Activated naive CD4-positive, alpha-beta T cell treated with anti-CD3 and anti-CD28 coated beads, Interleukin-2, amount 10 ng/mL, durations not matched to agents 7 days and 5 days (primary cell): ENCODE data around the gene SOBP.

Experiments used
- CTCF ChIA-PET: fragments of 350-600 bp; sonication (Branson Sonifier 250); formaldehyde crosslinking; loops from one replicate; lab custom pipeline; 2021; ENCODE audit warnings: antibody characterized with exemption; lab: Charles Lee
- DNase-seq: peaks from one replicate; pipeline ENCODE4 v3.0.0-alpha.2; 2020
- H3K27ac Mint-ChIP-seq: one replicate; pipeline ENCODE4 v1.8.0; 2021; ENCODE audit warnings: mild to moderate bottlenecking, moderate library complexity, mixed read lengths
- H3K27me3 Mint-ChIP-seq: one replicate; pipeline ENCODE4 v1.8.0; 2021; ENCODE audit warnings: mild to moderate bottlenecking, mixed read lengths
- H3K36me3 Mint-ChIP-seq: one replicate; pipeline ENCODE4 v1.8.0; 2021; ENCODE audit warnings: mixed read lengths
- H3K4me1 Mint-ChIP-seq: one replicate; pipeline ENCODE4 v1.8.0; 2021; ENCODE audit warnings: mixed read lengths
- H3K4me3 Mint-ChIP-seq: one replicate; pipeline ENCODE4 v1.8.0; 2021; ENCODE audit warnings: mild to moderate bottlenecking, moderate library complexity, mixed read lengths
- H3K9me3 Mint-ChIP-seq: one replicate; pipeline ENCODE4 v1.8.0; 2021; ENCODE audit warnings: mixed read lengths

SOBP gene

DNA sequence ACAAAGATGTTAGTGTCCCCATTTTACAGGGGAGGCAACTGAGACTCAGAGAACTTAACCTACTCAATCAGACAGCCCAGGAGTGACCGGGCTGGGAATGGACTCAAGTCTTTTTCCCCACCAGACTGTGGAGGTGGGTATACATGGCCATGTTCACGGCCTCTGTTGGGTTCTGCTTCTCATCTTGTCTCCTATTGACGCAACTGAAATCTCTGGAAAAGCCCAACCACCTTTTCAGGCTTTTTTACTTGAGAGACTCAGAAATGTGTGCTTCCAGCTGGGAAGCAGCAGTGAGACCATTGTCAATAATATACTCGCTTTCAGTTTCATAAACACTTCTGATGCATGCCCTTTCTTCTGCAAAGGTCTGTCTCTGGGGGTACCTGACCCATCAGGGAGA is 70.7 kb downstream of the SOBP start:
- CTCF ChIA-PET, result no interaction called here

DNA sequence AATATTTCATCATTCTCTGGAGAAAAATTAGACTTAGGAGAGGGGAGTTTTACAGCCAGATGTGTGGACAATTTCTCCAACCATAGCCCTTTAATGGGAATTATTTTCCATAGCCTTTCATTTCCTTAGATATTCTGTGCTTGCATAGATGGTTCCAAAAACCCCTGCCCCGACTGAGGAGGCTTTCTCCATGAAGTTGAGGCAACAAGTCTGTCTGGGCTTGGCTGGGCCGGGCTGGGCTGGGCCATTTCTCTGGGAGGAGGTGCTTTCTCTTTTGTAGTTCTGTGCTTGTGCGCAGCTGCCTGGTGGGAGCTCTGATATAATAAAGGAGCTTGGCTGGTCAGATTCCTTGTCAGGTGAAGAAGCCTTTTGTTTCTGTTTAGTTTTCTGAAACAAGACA is 71.4 kb downstream of the SOBP start:
- Mint-ChIP-seq H3K36me3 (no peaks in the 10 kb centered on the region), H3K9me3 (no peaks in the 10 kb centered on the region), H3K27ac (no peak overlapping the region), H3K4me3 (no peak overlapping the region), H3K27me3 (peaks cover 25% of the 10 kb centered on the region), H3K4me1 (no peaks in the 10 kb centered on the region)
- DNase-seq, result no peak
- CTCF ChIA-PET, result no interaction called here

More for the DNA sequence above, 70.7 kb downstream of the SOBP start:
- Mint-ChIP-seq H3K9me3 (no peaks in the 10 kb centered on the region), H3K4me3 (no peak overlapping the region), H3K27me3 (peaks cover 22% of the 10 kb centered on the region), H3K4me1 (no peaks in the 10 kb centered on the region), H3K27ac (no peak overlapping the region), H3K36me3 (no peaks in the 10 kb centered on the region)
- no peak for DNase-seq

DNA sequence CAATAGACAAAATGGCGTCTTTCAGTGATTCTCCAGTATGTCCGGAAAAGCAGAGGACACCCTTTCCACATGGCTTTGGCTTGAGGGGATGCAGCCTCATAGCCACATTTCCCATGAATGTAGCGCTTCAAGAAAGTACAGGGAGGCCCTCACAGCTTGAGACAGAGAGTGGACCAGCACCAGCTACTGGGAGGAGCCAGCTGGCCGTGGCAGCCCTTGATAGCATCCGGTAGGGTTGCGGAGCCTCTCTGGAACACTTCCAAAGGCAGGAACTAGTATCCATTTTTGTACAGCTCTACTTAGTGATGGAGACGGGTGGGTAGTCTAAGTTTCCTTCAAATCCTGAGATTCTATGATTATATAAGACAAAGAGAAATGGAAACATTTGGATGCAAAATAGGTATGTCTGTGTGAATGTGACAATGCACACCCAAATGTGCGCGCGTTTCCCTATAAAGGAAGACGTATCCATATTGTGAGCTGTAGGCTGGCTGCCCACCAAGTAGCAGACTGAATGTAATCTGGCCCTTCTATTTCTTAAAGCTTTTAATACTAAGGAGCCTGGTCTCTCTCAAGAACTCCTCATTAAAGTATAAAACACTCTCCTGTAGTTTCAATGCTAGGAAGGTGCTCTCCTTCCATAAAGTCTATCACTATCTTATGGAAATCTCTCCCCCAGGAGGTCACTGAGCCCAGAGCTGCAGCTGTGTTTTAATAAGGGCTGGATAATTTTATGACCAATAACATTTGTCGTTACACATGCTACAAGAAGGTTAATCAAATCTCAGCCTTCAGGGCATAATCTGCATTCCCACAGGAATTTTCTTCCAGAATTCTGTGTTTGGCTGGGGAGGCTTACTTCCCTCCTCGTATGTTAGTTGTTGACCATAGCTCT is 74.0 kb downstream of the SOBP start:
- DNase-seq, result no peak
- Mint-ChIP-seq H3K4me1 (no peaks in the 10 kb centered on the region), H3K36me3 (no peaks in the 10 kb centered on the region), H3K4me3 (no peak overlapping the region), H3K27me3 (peaks cover 27% of the 10 kb centered on the region), H3K27ac (no peak overlapping the region), H3K9me3 (no peaks in the 10 kb centered on the region)
- CTCF ChIA-PET, result interaction anchor here (0.6 kb wide), 1 partner anchor 439 kb away, joined by 3 read pairs; no protein-coding TSS in a partner anchor

DNA sequence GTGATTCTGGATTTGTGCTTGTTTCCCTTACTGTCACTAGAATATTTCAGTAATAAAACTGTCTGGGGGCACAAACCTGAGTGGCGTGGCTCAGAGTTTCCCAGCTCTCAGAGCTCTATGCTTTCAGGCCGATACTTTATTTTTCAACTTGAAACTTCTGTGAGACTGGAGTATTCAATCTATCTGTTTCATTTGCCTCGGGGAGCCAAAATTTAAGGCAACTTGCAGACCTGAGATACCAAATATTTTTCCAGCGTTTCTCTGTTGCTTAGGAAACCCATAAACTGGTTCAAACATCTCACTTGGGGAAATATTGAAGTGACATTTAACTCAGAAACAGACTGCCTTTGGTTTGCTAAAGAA is 74.7 kb downstream of the SOBP start:
- DNase-seq, result no peak
- Mint-ChIP-seq H3K27ac (no peak overlapping the region), H3K4me1 (no peaks in the 10 kb centered on the region), H3K4me3 (no peak overlapping the region), H3K9me3 (no peaks in the 10 kb centered on the region), H3K27me3 (peaks cover 28% of the 10 kb centered on the region), H3K36me3 (no peaks in the 10 kb centered on the region)
- CTCF ChIA-PET, result no interaction called here

DNA sequence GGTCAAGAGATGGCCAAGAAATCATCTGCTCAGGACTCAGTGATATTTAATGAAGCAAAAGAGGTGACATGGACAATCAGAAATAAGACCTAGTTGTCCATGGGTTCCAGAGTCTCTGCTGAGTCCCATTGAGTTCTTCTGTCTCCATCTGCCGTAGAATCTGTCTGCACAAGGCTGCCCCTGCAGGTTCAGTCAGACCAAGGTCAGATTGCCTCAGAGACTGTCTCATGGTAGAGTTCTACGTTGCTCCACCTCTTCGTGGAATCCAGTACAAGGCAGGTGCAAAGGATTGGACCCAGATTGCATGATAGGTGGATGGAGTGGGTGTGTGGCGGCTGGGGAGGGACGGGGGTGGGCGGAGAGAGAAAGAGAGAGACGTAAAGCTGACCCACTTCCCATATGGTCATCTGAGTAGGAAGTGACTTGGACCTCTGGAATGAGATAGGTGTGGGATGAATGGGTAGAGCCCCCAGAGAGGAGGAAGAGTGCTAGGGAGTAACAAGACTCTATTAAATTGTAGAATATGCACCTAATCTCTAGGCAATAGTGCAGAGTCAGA is 75.3 kb downstream of the SOBP start:
- H3K9me3 Mint-ChIP-seq, result no peaks in the 10 kb centered on the region

DNA sequence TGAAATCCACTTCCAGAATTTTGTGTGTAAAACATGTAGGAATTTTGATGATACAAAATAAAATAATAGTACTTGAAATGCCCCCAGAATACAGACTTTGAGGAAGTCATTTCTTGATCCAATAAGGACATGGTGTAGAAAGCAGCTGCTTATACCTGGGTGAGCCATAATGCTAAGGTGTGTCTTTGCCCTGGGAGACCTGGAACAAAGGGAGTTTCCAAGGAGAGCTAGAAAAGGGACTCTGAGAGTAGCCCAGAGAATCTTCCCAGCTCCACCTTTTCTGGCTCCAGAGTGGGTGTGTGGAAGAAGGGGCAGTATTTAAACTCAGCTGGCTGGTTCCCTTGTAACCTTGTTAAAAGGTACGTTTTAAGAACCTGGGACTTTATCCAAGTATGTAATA is 77.7 kb downstream of the SOBP start:
- no peaks in the 10 kb centered on the region for H3K4me1 Mint-ChIP-seq
- CTCF ChIA-PET, result no interaction called here
- peaks cover 26% of the 10 kb centered on the region for H3K27me3 Mint-ChIP-seq
- no peaks in the 10 kb centered on the region for H3K9me3 Mint-ChIP-seq
- DNase-seq, result no peak
- no peaks in the 10 kb centered on the region for H3K36me3 Mint-ChIP-seq
- H3K27ac Mint-ChIP-seq, result no peak overlapping the region
- no peak overlapping the region for H3K4me3 Mint-ChIP-seq

More for the DNA sequence above, 75.3 kb downstream of the SOBP start:
- Mint-ChIP-seq H3K27ac (no peak overlapping the region), H3K36me3 (no peaks in the 10 kb centered on the region), H3K4me3 (no peak overlapping the region), H3K27me3 (peaks cover 26% of the 10 kb centered on the region), H3K4me1 (no peaks in the 10 kb centered on the region)
- DNase-seq, result no peak
- CTCF ChIA-PET, result interaction anchor here (0.5 kb wide), 1 partner anchor 111 kb away, joined by 4 read pairs; no protein-coding TSS in a partner anchor

DNA sequence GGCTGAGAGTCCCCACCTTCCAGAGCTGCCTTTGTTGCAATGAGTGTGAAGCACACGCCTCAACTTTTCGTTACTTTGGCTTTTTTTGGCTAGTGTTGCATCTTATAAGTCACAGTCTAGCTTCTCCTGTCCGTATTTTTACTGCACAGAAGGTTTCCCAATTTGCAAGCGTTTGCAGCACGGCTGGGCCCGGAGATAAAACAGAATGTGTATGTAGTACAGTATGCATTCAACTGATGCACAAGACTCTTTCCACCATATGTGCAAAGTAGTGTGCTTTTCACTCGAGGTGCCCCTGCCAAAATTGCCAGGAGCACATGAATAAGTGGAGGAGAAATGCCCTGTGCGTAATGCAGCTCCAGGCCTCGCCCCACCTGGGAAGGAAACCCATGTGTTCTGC is 79.6 kb downstream of the SOBP start:
- H3K27ac Mint-ChIP-seq, result no peak overlapping the region

DNA sequence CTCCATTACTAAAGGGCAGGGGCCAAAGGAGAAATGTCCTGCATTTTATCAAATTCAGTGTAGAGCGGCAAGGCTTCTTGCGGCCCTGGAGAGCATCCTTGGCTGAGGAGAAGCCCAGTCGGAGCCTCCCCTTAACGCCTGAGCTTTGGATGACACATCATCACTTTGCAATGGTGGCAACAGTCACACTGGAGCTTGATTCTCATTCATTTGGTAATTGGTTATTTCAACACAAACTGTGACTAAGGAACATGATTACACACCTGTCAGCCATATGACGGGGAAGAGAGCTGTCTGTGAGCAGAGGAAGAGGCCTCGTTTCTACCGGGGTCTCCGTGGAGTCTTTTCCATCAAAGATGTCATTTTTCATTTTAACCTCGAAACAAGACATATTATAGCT is 81.4 kb downstream of the SOBP start:
- no peak overlapping the region for H3K27ac Mint-ChIP-seq
- DNase-seq, result no peak
- H3K27me3 Mint-ChIP-seq, result peaks cover 31% of the 10 kb centered on the region
- CTCF ChIA-PET, result no interaction called here
- H3K36me3 Mint-ChIP-seq, result no peaks in the 10 kb centered on the region
- no peaks in the 10 kb centered on the region for H3K9me3 Mint-ChIP-seq
- no peak overlapping the region for H3K4me3 Mint-ChIP-seq
- no peaks in the 10 kb centered on the region for H3K4me1 Mint-ChIP-seq

More for the DNA sequence above, 79.6 kb downstream of the SOBP start:
- Mint-ChIP-seq H3K9me3 (no peaks in the 10 kb centered on the region), H3K4me3 (no peak overlapping the region), H3K4me1 (no peaks in the 10 kb centered on the region), H3K36me3 (no peaks in the 10 kb centered on the region), H3K27me3 (peaks cover 24% of the 10 kb centered on the region)
- CTCF ChIA-PET, result no interaction called here
- no peak for DNase-seq

DNA sequence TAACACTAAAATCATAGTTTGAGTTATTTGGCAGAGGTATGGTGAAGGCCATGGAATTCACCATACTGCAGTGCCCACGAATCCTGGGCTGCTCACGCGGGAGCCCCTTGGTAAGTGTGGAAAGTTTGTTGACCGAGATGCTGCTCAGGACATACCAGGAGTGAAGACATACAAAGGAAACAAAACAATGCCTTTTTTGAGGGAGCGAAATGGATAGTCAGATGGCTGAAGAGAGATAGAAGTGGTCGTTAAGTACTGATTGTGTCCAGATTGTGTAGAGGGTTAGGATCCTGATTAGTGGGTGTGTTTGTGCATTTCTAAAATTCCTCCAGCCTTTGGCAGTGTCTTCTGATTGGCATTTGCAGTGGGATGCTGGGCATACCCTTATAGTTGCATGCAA is 83.0 kb downstream of the SOBP start:
- Mint-ChIP-seq H3K27ac (no peak overlapping the region), H3K36me3 (no peaks in the 10 kb centered on the region), H3K4me1 (no peaks in the 10 kb centered on the region), H3K27me3 (peaks cover 41% of the 10 kb centered on the region), H3K9me3 (no peaks in the 10 kb centered on the region), H3K4me3 (no peak overlapping the region)
- no peak for DNase-seq
- CTCF ChIA-PET, result no interaction called here

DNA sequence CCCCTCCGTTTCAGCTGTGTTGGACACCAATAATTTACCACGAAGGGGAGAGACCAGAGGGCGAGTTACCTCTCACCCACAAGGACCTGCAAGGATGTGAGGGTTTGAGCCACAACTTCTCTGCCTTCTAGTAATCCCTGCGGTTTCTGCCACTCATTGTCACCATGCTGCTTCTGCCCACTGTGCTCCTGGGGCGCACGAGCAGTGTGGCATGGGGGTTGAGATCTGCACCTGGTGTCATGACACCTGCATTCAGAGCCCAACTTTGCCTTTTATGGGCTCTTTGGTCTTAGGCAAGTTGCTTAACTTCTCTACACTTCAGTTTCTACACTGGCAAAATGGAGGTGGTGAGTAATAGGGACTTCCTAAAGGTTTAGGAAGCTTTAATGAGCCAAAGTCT is 84.9 kb downstream of the SOBP start:
- Mint-ChIP-seq H3K27ac (no peak overlapping the region), H3K27me3 (peaks cover 39% of the 10 kb centered on the region), H3K9me3 (no peaks in the 10 kb centered on the region), H3K4me3 (no peak overlapping the region), H3K36me3 (no peaks in the 10 kb centered on the region), H3K4me1 (no peaks in the 10 kb centered on the region)
- no peak for DNase-seq
- CTCF ChIA-PET, result no interaction called here

DNA sequence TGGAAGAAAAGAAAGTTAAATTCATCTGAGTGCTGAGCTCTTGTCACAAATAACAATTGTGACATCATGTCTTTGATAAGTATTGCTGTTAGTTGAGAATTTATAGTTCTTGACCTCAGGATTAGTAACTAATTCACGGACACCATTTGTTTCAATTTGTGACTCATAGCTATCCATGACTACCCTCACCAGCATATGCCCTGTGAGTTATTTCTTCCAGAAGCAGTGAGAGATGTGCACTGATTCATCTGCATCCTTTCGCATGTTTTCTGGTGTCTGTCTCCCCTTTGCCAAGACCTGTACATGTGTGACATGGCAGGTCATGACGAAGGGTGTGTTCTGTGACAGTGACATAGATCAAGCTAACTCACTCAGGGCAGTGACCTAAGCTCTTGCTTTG is 86.9 kb downstream of the SOBP start:
- Mint-ChIP-seq H3K4me3 (no peak overlapping the region), H3K9me3 (no peaks in the 10 kb centered on the region), H3K27me3 (peaks cover 37% of the 10 kb centered on the region), H3K36me3 (no peaks in the 10 kb centered on the region), H3K27ac (no peak overlapping the region), H3K4me1 (no peaks in the 10 kb centered on the region)
- no peak for DNase-seq
- CTCF ChIA-PET, result no interaction called here

DNA sequence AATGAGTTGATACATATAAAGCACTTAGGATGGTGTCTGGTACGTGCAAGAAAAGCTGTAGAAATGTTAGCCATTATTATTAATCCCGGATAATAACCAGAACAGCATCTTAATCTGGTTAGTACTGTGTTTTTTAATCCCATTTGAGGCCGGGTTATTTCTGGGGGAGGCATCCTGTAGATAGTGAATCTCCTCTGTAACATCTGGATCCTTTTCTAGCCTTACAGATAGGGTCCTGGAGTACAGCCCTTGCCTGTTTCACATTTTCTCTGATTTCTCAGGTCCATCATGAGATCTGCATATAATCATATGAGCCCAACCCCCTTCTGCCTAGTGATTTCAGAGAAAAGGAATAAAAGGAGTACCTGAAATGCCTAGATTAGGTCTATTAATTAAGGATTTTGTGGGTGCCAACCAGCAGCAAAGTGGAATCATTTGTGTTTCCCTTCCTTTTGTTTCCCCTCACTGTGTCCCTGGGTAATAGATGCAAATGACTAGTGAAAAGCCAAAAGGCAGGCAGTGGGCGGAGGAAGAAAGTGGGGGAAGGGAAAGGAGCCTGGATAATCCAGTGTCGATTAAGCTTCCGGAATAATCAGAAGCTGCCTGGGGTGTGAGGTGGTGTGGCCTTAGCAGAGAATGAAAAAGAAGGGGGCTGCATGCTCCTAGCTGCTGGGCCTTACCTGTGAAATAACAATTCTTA is 88.9 kb downstream of the SOBP start:
- no peaks in the 10 kb centered on the region for H3K9me3 Mint-ChIP-seq
- no peak for DNase-seq
- no peaks in the 10 kb centered on the region for H3K4me1 Mint-ChIP-seq
- H3K36me3 Mint-ChIP-seq, result no peaks in the 10 kb centered on the region
- H3K27me3 Mint-ChIP-seq, result peaks cover 48% of the 10 kb centered on the region
- H3K4me3 Mint-ChIP-seq, result no peak overlapping the region
- no peak overlapping the region for H3K27ac Mint-ChIP-seq
- CTCF ChIA-PET, result no interaction called here

DNA sequence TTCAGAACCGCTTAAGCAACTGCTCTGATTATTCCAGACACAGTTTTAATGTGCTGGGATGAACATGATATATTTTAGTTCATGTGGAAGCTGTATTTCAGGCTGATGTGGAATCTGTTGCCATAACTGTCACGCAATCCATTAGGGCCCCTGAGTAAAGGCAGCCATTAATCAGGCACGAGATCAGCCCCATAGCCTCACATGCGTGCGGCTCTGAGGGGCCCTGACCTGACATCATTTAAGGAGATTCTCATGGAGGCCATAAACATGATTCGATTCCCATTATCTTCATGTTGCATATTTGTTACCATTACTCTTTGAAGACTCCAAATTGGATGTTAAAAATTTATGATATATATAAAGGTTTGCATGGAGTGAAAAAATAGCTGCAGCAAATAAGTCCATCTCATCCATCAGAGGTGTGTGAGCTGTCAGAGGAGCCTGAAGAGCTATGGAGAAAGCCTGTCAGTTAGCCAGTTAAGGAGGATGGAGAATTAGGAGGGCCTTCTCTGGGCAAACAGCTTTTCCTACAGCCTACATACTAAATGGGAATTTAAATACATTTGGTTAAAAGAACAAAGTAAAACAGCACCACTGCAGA is 89.6 kb downstream of the SOBP start:
- Mint-ChIP-seq H3K27ac (no peak overlapping the region), H3K4me3 (no peak overlapping the region), H3K27me3 (peaks cover 49% of the 10 kb centered on the region), H3K36me3 (no peaks in the 10 kb centered on the region), H3K4me1 (no peaks in the 10 kb centered on the region), H3K9me3 (no peaks in the 10 kb centered on the region)
- CTCF ChIA-PET, result no interaction called here
- DNase-seq, result no peak

DNA sequence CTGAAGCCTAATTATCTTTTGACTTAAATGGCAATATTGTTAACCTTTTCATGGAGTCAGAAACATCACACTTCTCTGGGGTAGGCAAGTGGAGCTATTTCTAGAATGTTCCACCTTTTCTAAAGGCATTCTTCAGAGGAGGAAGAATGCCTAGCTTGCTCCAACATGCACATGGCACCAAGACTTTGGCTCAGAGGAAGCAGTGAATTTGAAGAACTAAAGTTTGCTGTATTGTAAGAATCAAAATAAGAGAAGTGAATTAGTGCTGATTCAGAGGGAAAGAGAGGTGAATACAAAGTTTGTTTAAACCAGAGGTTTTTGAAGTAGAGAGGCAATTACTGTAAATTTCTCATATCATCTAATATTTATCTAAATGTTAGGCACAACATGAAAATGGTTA is 92.2 kb downstream of the SOBP start:
- no peak for DNase-seq
- Mint-ChIP-seq H3K36me3 (no peaks in the 10 kb centered on the region), H3K27me3 (peaks cover 37% of the 10 kb centered on the region), H3K9me3 (no peaks in the 10 kb centered on the region), H3K4me3 (no peak overlapping the region), H3K4me1 (no peaks in the 10 kb centered on the region), H3K27ac (no peak overlapping the region)
- CTCF ChIA-PET, result no interaction called here
